Activated naive CD4-positive, alpha-beta T cell treated with anti-CD3 and anti-CD28 coated beads for 36 hours (primary cell): Measurements from ENCODE around the gene PRPF40B. TPM values are rescaled to one million over a fixed set of nuclear protein-coding genes. Genes with fewer than 3 reads are reported as not detected.

Experiments
- CTCF ChIA-PET: fragments of 350-600 bp; sonication (Branson Sonifier 250); formaldehyde crosslinking; loops from one replicate; lab custom pipeline; 2021; ENCODE audit warnings: antibody characterized with exemption; lab: Charles Lee
- DNase-seq: peaks from one replicate; pipeline ENCODE4 v3.0.0-alpha.2; 2020
- H3K27ac Mint-ChIP-seq: one replicate; pipeline ENCODE4 v1.8.0; 2021; ENCODE audit warnings: mild to moderate bottlenecking, mixed read lengths
- H3K27me3 Mint-ChIP-seq: one replicate; pipeline ENCODE4 v1.8.0; 2021; ENCODE audit warnings: low read depth, mixed read lengths
- H3K36me3 Mint-ChIP-seq: one replicate; pipeline ENCODE4 v1.8.0; 2021; ENCODE audit warnings: low read depth, mixed read lengths
- H3K4me1 Mint-ChIP-seq: one replicate; pipeline ENCODE4 v1.8.0; 2021; ENCODE audit warnings: low read depth, mixed read lengths
- H3K4me3 Mint-ChIP-seq: one replicate; pipeline ENCODE4 v1.8.0; 2021; ENCODE audit warnings: mild to moderate bottlenecking, moderate library complexity, mixed read lengths
- H3K9me3 Mint-ChIP-seq: one replicate; pipeline ENCODE4 v1.8.0; 2021; ENCODE audit warnings: mixed read lengths
- intact Hi-C: fragments of 100-400 bp; cut with micrococcal nuclease; formaldehyde crosslinking; loops from one replicate; pipeline ENCODE4 v1.15.1; 2023
- total RNA-seq, 2 experiments: library from RNA; stranded (reverse); gene quantifications; one replicate each; pipeline ENCODE4 v1.2.3, GENCODE V29; 2021

Gene PRPF40B
- total RNA-seq: 1 to 10 TPM; 7.2 to 7.7 TPM

DNA sequence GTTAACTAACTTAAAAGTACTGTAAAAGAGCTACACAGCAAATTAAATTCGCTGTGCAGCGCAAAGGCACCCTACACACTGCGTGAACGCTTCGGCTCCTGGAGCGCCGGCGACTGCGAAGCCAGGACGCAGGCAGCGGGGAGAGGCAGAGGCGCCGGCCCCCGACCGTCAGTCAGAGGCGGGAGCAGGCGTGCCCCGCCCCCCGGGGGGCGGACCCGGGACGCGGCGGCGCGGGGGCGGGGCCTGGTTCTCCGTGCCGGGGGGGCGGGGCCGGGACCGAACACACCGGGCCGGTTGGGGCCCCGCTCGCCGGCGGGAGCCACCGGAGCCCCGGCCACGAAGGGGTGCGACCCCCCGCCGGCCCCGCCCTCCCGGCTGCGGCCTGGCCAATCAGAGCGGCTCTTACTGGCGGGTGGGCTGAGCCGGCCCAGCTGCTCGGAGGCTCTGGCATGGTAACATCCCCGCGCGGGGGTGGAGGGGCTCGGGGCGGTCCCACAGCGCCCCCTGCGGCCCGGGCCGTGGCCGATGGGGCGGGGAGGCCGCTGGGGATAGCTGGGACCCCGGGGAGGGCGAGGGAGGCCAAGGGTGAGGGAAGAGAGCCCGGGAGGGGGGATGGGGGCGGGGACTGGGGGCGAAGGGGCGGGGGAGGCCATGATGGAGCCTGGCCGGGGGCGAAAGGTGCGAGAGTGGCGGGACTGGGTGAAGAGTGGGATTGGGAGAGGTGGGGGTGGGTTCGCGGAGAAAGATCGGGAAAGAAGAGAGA lies at the start of gene PRPF40B:
Gene PRPF40B (plus strand): TSS at position 420 of the 763 bp plus-strand sequence. CDS start 30 bp downstream, at position 450.
- peak within 1 kb of the TSS; percentile 76 for H3K27ac Mint-ChIP-seq
- peaks cover 12% of the 10 kb centered on the region for H3K27me3 Mint-ChIP-seq
- CTCF ChIA-PET: interaction anchor here (0.5 to 7.3 kb wide), 12 partner anchors 14 to 265 kb away, joined by 3 to 44 read pairs (median 4); partner anchors contain the start of genes FMNL3 and TMBIM6
- H3K4me1 Mint-ChIP-seq: peaks cover 20% of the 10 kb centered on the region
- no peaks in the 10 kb centered on the region for H3K9me3 Mint-ChIP-seq
- no peaks in the 10 kb centered on the region for H3K36me3 Mint-ChIP-seq
- H3K4me3 Mint-ChIP-seq: peak within 1 kb of the TSS; percentile 79
- intact Hi-C loops: loop anchor here (1.0 to 5.0 kb wide), 8 partner anchors 41 to 359 kb away; partner anchors contain the start of genes BCDIN3D, NCKAP5L, SPATS2 and TUBA1C
- peak; percentile 85 for DNase-seq

GRCh38 chr12:49577589-49578315 lies 45.6 kb upstream of the PRPF40B start:
- H3K4me3 Mint-ChIP-seq: no peak overlapping the region
- intact Hi-C loops: no loop called here

GRCh38 chr12:49578471-49579112 lies 44.8 kb upstream of the PRPF40B start:
- H3K4me1 Mint-ChIP-seq: peaks cover 16% of the 10 kb centered on the region
- no peak for DNase-seq
- no peaks in the 10 kb centered on the region for H3K27me3 Mint-ChIP-seq
- CTCF ChIA-PET: interaction anchor here (0.8 to 5.5 kb wide), 5 partner anchors 12 to 284 kb away, joined by 3 to 49 read pairs (median 4); no protein-coding TSS in a partner anchor
- no peak overlapping the region for H3K27ac Mint-ChIP-seq
- intact Hi-C loops: no loop called here
- H3K9me3 Mint-ChIP-seq: no peaks in the 10 kb centered on the region
- H3K36me3 Mint-ChIP-seq: peaks cover 9% of the 10 kb centered on the region
- no peak overlapping the region for H3K4me3 Mint-ChIP-seq

More at GRCh38 chr12:49577589-49578315, 45.6 kb upstream of the PRPF40B start:
- no peak overlapping the region for H3K27ac Mint-ChIP-seq
- CTCF ChIA-PET: interaction anchor here (0.8 to 5.5 kb wide), 5 partner anchors 11 to 289 kb away, joined by 3 to 49 read pairs (median 4); no protein-coding TSS in a partner anchor
- no peaks in the 10 kb centered on the region for H3K27me3 Mint-ChIP-seq
- DNase-seq: no peak
- no peaks in the 10 kb centered on the region for H3K9me3 Mint-ChIP-seq
- H3K36me3 Mint-ChIP-seq: peaks cover 7% of the 10 kb centered on the region
- peaks cover 16% of the 10 kb centered on the region for H3K4me1 Mint-ChIP-seq

GRCh38 chr12:49580572-49581535 lies 42.5 kb upstream of the PRPF40B start:
- intact Hi-C loops: loop anchor here (1.0 to 5.0 kb wide), 3 partner anchors 28 to 223 kb away; partner anchors contain the start of gene PRPF40B
- CTCF ChIA-PET: interaction anchor here (0.6 to 5.5 kb wide), 24 partner anchors 10 to 564 kb away, joined by 3 to 49 read pairs (median 3); partner anchors contain the start of genes PRPF40B and PRPH
- Mint-ChIP-seq H3K27me3 (no peaks in the 10 kb centered on the region), H3K36me3 (peaks cover 4% of the 10 kb centered on the region), H3K27ac (no peak overlapping the region), H3K9me3 (no peaks in the 10 kb centered on the region), H3K4me3 (no peak overlapping the region), H3K4me1 (peaks cover 16% of the 10 kb centered on the region)
- peak; percentile 69 for DNase-seq

- Mint-ChIP-seq H3K4me1 (peaks cover 16% of the 10 kb centered on the region), H3K9me3 (no peaks in the 10 kb centered on the region), H3K27ac (no peak overlapping the region), H3K4me3 (no peak overlapping the region), H3K27me3 (no peaks in the 10 kb centered on the region), H3K36me3 (peaks cover 8% of the 10 kb centered on the region)
- CTCF ChIA-PET: interaction anchor here (0.6 to 5.5 kb wide), 6 partner anchors 11 to 363 kb away, joined by 3 to 49 read pairs (median 6); no protein-coding TSS in a partner anchor
- no peak for DNase-seq
- intact Hi-C loops: loop anchor here (5.0 kb wide), 1 partner anchor 40 kb away; the partner anchor contains the start of gene PRPF40B
Observed at GRCh38 chr12:49582201-49582600, 41.2 kb upstream of the PRPF40B start.

GRCh38 chr12:49582850-49583249 lies 40.5 kb upstream of the PRPF40B start:
- peaks cover 10% of the 10 kb centered on the region for H3K36me3 Mint-ChIP-seq
- H3K9me3 Mint-ChIP-seq: no peaks in the 10 kb centered on the region
- no peaks in the 10 kb centered on the region for H3K27me3 Mint-ChIP-seq
- no peak overlapping the region for H3K4me3 Mint-ChIP-seq
- peaks cover 16% of the 10 kb centered on the region for H3K4me1 Mint-ChIP-seq
- no peak overlapping the region for H3K27ac Mint-ChIP-seq
- intact Hi-C loops: loop anchor here (5.0 kb wide), 1 partner anchor 39 kb away; the partner anchor contains the start of gene PRPF40B
- no peak for DNase-seq
- CTCF ChIA-PET: interaction anchor here (0.6 to 5.5 kb wide), 3 partner anchors 12 to 364 kb away, joined by 3 to 49 read pairs (median 4); no protein-coding TSS in a partner anchor

DNA sequence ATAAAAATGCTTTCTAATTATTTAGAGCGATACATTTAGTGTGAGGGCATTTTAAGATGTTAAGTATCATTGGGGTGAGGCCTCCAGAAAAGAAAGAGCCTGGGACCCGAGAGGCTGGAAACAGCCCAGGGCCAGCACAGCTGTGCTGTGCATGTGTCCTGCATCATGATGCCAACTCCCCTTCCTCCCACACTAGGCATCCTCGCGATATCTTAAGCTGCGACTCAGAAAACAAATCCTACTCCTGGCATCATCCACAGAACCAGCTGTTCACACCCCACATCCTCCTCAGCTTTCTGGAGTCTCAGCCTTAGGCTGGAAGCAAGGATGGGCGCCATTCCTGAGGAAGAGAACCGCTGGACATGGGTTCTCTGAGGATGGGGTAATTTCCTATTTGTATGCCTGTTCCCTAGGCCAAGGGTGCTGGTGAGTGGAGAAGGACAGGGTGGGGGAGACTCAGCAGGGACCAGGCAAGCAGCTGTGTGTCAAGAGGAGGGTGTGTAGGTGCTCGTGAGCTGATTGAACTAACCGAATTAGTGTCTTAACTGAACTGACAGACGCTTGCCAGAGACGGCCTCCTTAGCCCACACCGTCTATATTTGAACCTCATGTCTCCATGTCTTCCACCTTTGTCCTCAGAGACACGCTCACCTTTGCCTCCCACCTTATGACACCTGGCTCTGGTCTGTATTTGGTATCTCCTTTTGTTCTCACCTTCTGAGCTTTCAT lies 39.8 kb upstream of the PRPF40B start:
- DNase-seq: no peak
- Mint-ChIP-seq H3K27ac (no peak overlapping the region), H3K27me3 (no peaks in the 10 kb centered on the region), H3K4me1 (peaks cover 16% of the 10 kb centered on the region), H3K9me3 (no peaks in the 10 kb centered on the region), H3K4me3 (no peak overlapping the region), H3K36me3 (peaks cover 10% of the 10 kb centered on the region)
- intact Hi-C loops: loop anchor here (5.0 kb wide), 1 partner anchor 39 kb away; the partner anchor contains the start of gene PRPF40B
- CTCF ChIA-PET: interaction anchor here (0.9 to 5.5 kb wide), 5 partner anchors 13 to 225 kb away, joined by 3 to 49 read pairs (median 4); no protein-coding TSS in a partner anchor

DNA sequence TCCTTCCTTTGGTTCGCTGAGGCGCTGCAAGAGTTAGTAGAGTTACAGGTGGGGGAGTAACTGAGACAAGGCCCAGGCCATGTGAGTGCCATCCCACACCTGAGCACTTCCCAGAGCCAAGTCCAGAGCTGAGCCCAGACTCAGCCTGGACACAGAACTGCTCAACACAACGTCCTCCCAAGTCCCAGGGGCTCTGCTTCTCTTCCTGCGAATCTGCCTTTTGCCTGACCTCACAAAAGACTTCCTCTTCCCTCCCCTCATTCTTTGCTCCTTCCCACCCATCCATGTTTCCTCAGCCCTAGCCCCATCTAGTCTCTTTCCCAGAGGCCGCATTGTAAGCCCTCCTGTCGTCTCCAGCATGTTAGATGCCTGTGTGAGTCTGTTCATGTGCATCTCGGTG lies 38.8 kb upstream of the PRPF40B start:
- Mint-ChIP-seq H3K9me3 (no peaks in the 10 kb centered on the region), H3K27me3 (no peaks in the 10 kb centered on the region), H3K27ac (no peak overlapping the region), H3K4me3 (no peak overlapping the region), H3K36me3 (peaks cover 10% of the 10 kb centered on the region), H3K4me1 (peaks cover 16% of the 10 kb centered on the region)
- intact Hi-C loops: loop anchor here (5.0 kb wide), 1 partner anchor 38 kb away; the partner anchor contains the start of gene PRPF40B
- no peak for DNase-seq
- CTCF ChIA-PET: interaction anchor here (1.1 to 1.9 kb wide), 3 partner anchors 31 to 226 kb away, joined by 3 to 6 read pairs (median 4); no protein-coding TSS in a partner anchor

DNA sequence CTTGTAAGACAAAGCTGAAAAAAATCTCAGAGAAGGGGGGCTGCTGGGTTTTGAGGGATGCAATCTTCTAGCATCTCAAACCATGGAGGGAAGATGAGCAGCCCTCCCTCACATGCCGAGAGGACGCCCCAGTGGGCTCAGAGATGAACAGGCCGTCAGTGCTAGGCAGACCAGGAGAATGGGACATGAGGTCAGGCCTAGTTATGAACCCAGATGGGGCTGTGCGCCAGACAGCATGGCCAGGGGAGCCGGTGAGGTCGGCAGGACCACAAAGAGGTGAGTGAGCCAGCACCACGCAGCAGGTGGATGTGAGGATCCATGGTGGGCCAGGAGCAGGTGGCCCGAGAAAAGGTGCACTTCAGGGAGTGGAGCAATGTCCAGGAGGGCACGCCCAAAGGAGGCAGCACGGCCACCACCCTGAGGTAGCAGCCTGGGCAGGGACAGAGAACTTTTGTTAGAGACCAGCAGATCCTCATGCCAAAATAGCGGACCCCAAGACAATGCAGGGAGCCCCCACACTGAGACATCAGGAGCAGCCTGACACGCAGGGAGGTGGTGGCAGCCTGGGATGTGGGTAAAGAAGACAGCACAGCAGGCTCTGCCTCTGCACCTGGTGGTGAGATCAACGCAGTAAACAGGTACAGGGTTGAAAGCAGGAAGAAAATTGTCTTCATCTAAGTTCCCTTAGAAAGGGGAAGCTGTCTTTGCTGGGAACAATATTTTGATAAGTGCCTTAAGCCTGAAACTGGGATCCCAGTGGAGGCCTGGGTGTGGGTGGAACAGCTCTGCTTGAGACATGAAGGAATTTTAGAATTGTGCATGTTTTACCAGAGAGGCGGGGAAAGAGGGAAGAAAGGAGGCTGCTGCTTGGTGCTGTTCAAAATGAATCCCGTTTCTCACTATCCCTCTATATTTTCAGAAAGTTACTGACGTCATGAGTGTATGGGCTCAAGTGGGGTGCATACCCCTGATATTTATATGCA lies 37.6 kb upstream of the PRPF40B start:
- Mint-ChIP-seq H3K4me1 (peaks cover 10% of the 10 kb centered on the region), H3K4me3 (no peak overlapping the region), H3K9me3 (peaks cover 2% of the 10 kb centered on the region), H3K36me3 (peaks cover 16% of the 10 kb centered on the region), H3K27me3 (no peaks in the 10 kb centered on the region), H3K27ac (no peak overlapping the region)
- CTCF ChIA-PET: interaction anchor here (1.2 to 1.9 kb wide), 2 partner anchors 33 to 227 kb away, joined by 4 to 6 read pairs; no protein-coding TSS in a partner anchor
- DNase-seq: no peak
- intact Hi-C loops: no loop called here
